Endothelial cell of umbilical vein (primary cell): ENCODE results near the gene C1QL4. TPM values are rescaled to one million over a fixed set of nuclear protein-coding genes. Genes with fewer than 3 reads are reported as not detected.
A peak's percentile ranks its signal among the peaks of the same experiment; 100 is the strongest.

Experiments
- BruUV-seq: library from RNA; stranded (reverse); fragments of 400-500 nt; replicated peaks from 2 replicates; lab custom pipeline; 2021; lab: Mats Ljungman, UMichigan
- CTCF ChIA-PET: fragments of 300-600, 350-600 bp; sonication (Branson Sonifier 250); formaldehyde crosslinking; loops from one replicate; lab custom pipeline; 2021; ENCODE audit warnings: antibody characterized with exemption, inconsistent platforms; lab: Charles Lee
- POLR2A ChIA-PET: fragments of 300-600, 350-600 bp; sonication (Branson Sonifier 250); formaldehyde crosslinking; loops from one replicate; lab custom pipeline; 2021; ENCODE audit warnings: antibody characterized with exemption, inconsistent platforms; lab: Charles Lee
- DNase-seq: peaks from one replicate; pipeline ENCODE4 v3.0.0-alpha.2; 2011; ENCODE audit warnings: low read depth, low spot score
- FAIRE-seq: peaks from 2 replicates; lab custom pipeline; 2011; peaks lifted over from hg19 to GRCh38; lab: Jason Lieb, UNC
- H2AFZ ChIP-seq: 2 replicates; pipeline ENCODE4 v1.6.0; 2012; ENCODE audit warnings: low read depth, low read length, control low read depth, inconsistent platforms
- H3K27ac ChIP-seq: 2 replicates; pipeline ENCODE4 v1.5.1; 2011; ENCODE audit warnings: low read depth, mild to moderate bottlenecking, control low read depth, low read length, moderate library complexity; ENCODE audit not compliant: insufficient read depth
- H3K27me3 ChIP-seq, 2 experiments: 2 replicates each; pipeline versions ENCODE4 v1.6.0 to v1.6.1; 2011; ENCODE audit warnings: low read length in 2 of 2, mixed read lengths in 1 of 2; ENCODE audit not compliant: control insufficient read depth in 2 of 2, insufficient read depth in 2 of 2
- H3K36me3 ChIP-seq, 2 experiments: 2 replicates in 1 of 2; 3 replicates in 1 of 2; pipeline ENCODE4 v1.5.1; 2011; ENCODE audit warnings: low read length in 2 of 2, mild to moderate bottlenecking in 1 of 2, moderate library complexity in 1 of 2; ENCODE audit not compliant: control insufficient read depth in 2 of 2, insufficient read depth in 2 of 2; ENCODE audit errors: extremely low read depth in 1 of 2
- H3K4me1 ChIP-seq: 3 replicates; pipeline ENCODE4 v1.5.1; 2011; ENCODE audit warnings: mild to moderate bottlenecking, low read length; ENCODE audit not compliant: control insufficient read depth, insufficient read depth; ENCODE audit errors: extremely low read depth
- H3K4me2 ChIP-seq: 2 replicates; pipeline ENCODE4 v1.6.1; 2011; ENCODE audit warnings: low read length, control low read depth, mixed read lengths; ENCODE audit not compliant: insufficient read depth
- H3K4me3 ChIP-seq, 3 experiments: fragments of 200-600 bp in 1 of 3; sonication (generic), shearing (Covaris generic) in 1 of 3; replicated peaks in 1 of 3; 2 replicates each; pipeline ENCODE4 v1.5.1; 2011 to 2016; ENCODE audit warnings: control low read depth in 3 of 3, low read length in 3 of 3, mild to moderate bottlenecking in 2 of 3, inconsistent platforms in 1 of 3, low read depth in 1 of 3, moderate library complexity in 1 of 3; ENCODE audit not compliant: insufficient read depth in 1 of 3
- H3K79me2 ChIP-seq: 2 replicates; pipeline ENCODE4 v1.6.0; 2012; ENCODE audit warnings: low read length, inconsistent platforms; ENCODE audit not compliant: control insufficient read depth, insufficient read depth
- H3K9ac ChIP-seq: replicated peaks from 2 replicates; pipeline ENCODE3; 2011; ENCODE audit warnings: low read length, control low read depth; ENCODE audit not compliant: insufficient read depth; ENCODE audit errors: extremely low read depth
- H3K9me1 ChIP-seq: replicated peaks from 3 replicates; pipeline ENCODE4 v1.6.0; 2011; ENCODE audit warnings: mild to moderate bottlenecking, low read length; ENCODE audit not compliant: control insufficient read depth, insufficient read depth; ENCODE audit errors: extremely low read depth
- H3K9me3 ChIP-seq: replicated peaks from 2 replicates; pipeline ENCODE4 v1.5.1; 2012; ENCODE audit warnings: low read length, inconsistent platforms; ENCODE audit not compliant: control insufficient read depth, insufficient read depth
- H4K20me1 ChIP-seq: replicated peaks from 2 replicates; pipeline ENCODE3; 2011; ENCODE audit warnings: mild to moderate bottlenecking, low read length; ENCODE audit not compliant: control insufficient read depth, insufficient read depth; ENCODE audit errors: extremely low read depth
- EZH2 ChIP-seq: IDR thresholded peaks from 2 replicates; pipeline ENCODE4 v1.6.1; 2012; ENCODE audit warnings: borderline replicate concordance, low read depth, mild to moderate bottlenecking, moderate library complexity, low read length, inconsistent platforms; ENCODE audit not compliant: severe bottlenecking
- FOS ChIP-seq: IDR thresholded peaks from 2 replicates; pipeline ENCODE4 v1.6.1; 2011; ENCODE audit warnings: mild to moderate bottlenecking, low read length, moderate library complexity, borderline replicate concordance; ENCODE audit not compliant: insufficient read depth
- GATA2 ChIP-seq: IDR thresholded peaks from 2 replicates; pipeline ENCODE4 v1.7.0; 2011; ENCODE audit warnings: low read depth, mild to moderate bottlenecking, moderate library complexity, mixed read lengths, low read length; ENCODE audit not compliant: insufficient read length, insufficient read depth
- JUN ChIP-seq: IDR thresholded peaks from 2 replicates; pipeline ENCODE4 v1.6.1; 2011; ENCODE audit warnings: borderline replicate concordance, low read depth; ENCODE audit not compliant: insufficient read length, insufficient read depth
- MYC ChIP-seq: IDR thresholded peaks from one replicate; pipeline ENCODE4 v1.6.1; 2011; ENCODE audit warnings: mild to moderate bottlenecking, low read depth, low read length
- POLR2A ChIP-seq: IDR thresholded peaks from 2 replicates; pipeline ENCODE4 v1.6.1; 2012; ENCODE audit warnings: low read depth, mild to moderate bottlenecking, control low read depth, low read length
- POLR2AphosphoS5 ChIP-seq: IDR thresholded peaks from 2 replicates; pipeline ENCODE4 v1.6.1; 2012; ENCODE audit warnings: low read depth, mild to moderate bottlenecking, control low read depth, low read length, moderate library complexity; ENCODE audit not compliant: insufficient read depth
- dilution Hi-C: fragments of 300-500 bp; cut with MboI; formaldehyde crosslinking; loops from one replicate; pipeline ENCODE4 v1.15.0; 2019; ENCODE audit warnings: low sequenced_read_pairs; ENCODE audit not compliant: extremely low pct_ligation_motif_present
- intact Hi-C: fragments of 100-400 bp; cut with micrococcal nuclease; formaldehyde crosslinking; loops from one replicate; pipeline ENCODE4 v1.10.0; 2022
- polyA plus RNA-seq, 4 experiments: library from polyadenylated mRNA; depleted of rRNA in 3 of 4; stranded (reverse) in 3 of 4; unstranded in 1 of 4; fragments of >200 nt; gene quantifications; 2 replicates each; pipeline versions ENCODE4 v1.2.1 to v1.2.3, GENCODE V29; 2011 to 2012; ENCODE audit warnings: missing spikeins in 1 of 4
- total RNA-seq: library from RNA; stranded (reverse); gene quantifications from 2 replicates; pipeline ENCODE4 v1.2.3, GENCODE V29; 2021
- TF ChIP-seq, protein P1 (sequence below), 2 donors: IDR thresholded peaks; 1 replicate in 1 of 2; 2 replicates in 1 of 2; pipeline ENCODE4 v1.5.1; 2011; ENCODE audit warnings: low read length in 2 of 2, mild to moderate bottlenecking in 2 of 2, moderate library complexity in 2 of 2, control low read depth in 1 of 2, inconsistent platforms in 1 of 2, low read depth in 1 of 2; ENCODE audit not compliant: insufficient read depth in 1 of 2; ENCODE audit errors: extremely low read depth in 1 of 2
- TF ChIP-seq, protein P2 (sequence below): IDR thresholded peaks from 2 replicates; pipeline ENCODE4 v1.6.1; 2011; ENCODE audit not compliant: insufficient read depth, insufficient read length

Gene C1QL4
- total and polyA plus RNA-seq, 2 donors (not counting 3 experiments of a cell fraction or from before 2014, with no cell fraction given): not detected

DNA sequence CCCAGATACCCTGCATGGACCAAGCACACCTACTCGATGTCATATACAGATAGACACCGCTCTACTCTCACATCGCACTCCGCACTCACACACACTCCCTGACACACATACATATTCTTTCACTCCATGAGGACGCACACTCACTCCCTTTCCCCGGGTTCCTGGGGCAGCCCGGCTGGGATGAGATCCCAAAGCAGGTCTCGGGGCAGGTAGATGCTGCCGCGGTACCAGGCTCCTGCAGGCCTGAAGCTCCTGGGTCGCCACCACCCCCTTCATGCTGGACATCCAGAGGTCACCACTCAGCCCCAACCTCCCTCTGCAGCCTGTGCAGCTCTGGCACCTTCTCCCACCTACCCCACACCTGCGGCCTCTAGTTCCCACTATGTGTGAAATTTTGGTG is 2.3 kb downstream of the C1QL4 start:
- peak; percentile 35 for TF ChIP-seq EZH2
- TF ChIP-seq, protein P1, sequence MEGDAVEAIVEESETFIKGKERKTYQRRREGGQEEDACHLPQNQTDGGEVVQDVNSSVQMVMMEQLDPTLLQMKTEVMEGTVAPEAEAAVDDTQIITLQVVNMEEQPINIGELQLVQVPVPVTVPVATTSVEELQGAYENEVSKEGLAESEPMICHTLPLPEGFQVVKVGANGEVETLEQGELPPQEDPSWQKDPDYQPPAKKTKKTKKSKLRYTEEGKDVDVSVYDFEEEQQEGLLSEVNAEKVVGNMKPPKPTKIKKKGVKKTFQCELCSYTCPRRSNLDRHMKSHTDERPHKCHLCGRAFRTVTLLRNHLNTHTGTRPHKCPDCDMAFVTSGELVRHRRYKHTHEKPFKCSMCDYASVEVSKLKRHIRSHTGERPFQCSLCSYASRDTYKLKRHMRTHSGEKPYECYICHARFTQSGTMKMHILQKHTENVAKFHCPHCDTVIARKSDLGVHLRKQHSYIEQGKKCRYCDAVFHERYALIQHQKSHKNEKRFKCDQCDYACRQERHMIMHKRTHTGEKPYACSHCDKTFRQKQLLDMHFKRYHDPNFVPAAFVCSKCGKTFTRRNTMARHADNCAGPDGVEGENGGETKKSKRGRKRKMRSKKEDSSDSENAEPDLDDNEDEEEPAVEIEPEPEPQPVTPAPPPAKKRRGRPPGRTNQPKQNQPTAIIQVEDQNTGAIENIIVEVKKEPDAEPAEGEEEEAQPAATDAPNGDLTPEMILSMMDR (IDR thresholded peaks at IDR 0.05; ENCODE audit: extremely low read depth in 1 of 2, insufficient read depth in 1 of 2, low read depth in 1 of 2, low read length in 2 of 2): no peak
- intact Hi-C loops: no loop called here
- no peak overlapping the region for H3K9ac ChIP-seq
- no peak for DNase-seq
- no peaks in the 10 kb centered on the region for H3K9me1 ChIP-seq
- no peaks in the 10 kb centered on the region for H3K9me3 ChIP-seq
- H3K4me2 ChIP-seq: no peak overlapping the region
- dilution Hi-C loops: no loop called here
- FAIRE-seq: no peak
- H3K27ac ChIP-seq: no peak overlapping the region
- H3K27me3 ChIP-seq: peaks cover 45 to 48% of the 10 kb centered on the region in 2 experiments
- no peaks in the 10 kb centered on the region for H4K20me1 ChIP-seq
- peaks cover 2% of the 10 kb centered on the region in 2 experiments for H3K36me3 ChIP-seq
- POLR2A ChIA-PET: no interaction called here
- CTCF ChIA-PET: interaction anchor here (1.2 to 9.0 kb wide), 4 partner anchors 15 to 246 kb away, joined by 5 to 280 read pairs (median 26); partner anchors contain the start of gene DNAJC22
- no peak overlapping the region for H3K4me3 ChIP-seq
- H3K4me1 ChIP-seq: no peaks in the 10 kb centered on the region
- H2AFZ ChIP-seq: no peak overlapping the region
- BruUV-seq: no TSS peak
- no peaks in the 10 kb centered on the region for H3K79me2 ChIP-seq

- CTCF ChIA-PET: interaction anchor here (1.2 to 9.0 kb wide), 6 partner anchors 8 to 247 kb away, joined by 5 to 280 read pairs (median 63); partner anchors contain the start of gene DNAJC22
- intact Hi-C loops: no loop called here
These were observed 2.8 kb downstream of the C1QL4 start for GRCh38 chr12:49334226-49334625.

More at GRCh38 chr12:49334226-49334625, 2.8 kb downstream of the C1QL4 start:
- Histone ChIP-seq H3K9ac (no peak overlapping the region), H3K9me3 (no peaks in the 10 kb centered on the region), H3K27me3 (peaks cover 44 to 48% of the 10 kb centered on the region in 2 experiments), H3K4me2 (no peak overlapping the region), H2AFZ (no peak overlapping the region), H3K79me2 (no peaks in the 10 kb centered on the region), H3K36me3 (peaks cover 3 to 4% of the 10 kb centered on the region in 2 experiments), H3K4me1 (no peaks in the 10 kb centered on the region), H3K4me3 (no peak overlapping the region), H3K9me1 (no peaks in the 10 kb centered on the region), H3K27ac (no peak overlapping the region), H4K20me1 (no peaks in the 10 kb centered on the region)
- no peak for TF ChIP-seq POLR2A
- no peak for TF ChIP-seq GATA2
- TF ChIP-seq JUN: no peak
- TF ChIP-seq, protein P1 (IDR thresholded peaks at IDR 0.05; ENCODE audit: extremely low read depth in 1 of 2, insufficient read depth in 1 of 2, low read depth in 1 of 2, low read length in 2 of 2): no peak
- TF ChIP-seq FOS: no peak
- no peak for TF ChIP-seq MYC
- TF ChIP-seq EZH2: no peak
- TF ChIP-seq, protein P2, sequence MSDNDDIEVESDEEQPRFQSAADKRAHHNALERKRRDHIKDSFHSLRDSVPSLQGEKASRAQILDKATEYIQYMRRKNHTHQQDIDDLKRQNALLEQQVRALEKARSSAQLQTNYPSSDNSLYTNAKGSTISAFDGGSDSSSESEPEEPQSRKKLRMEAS: no peak
- no peak for TF ChIP-seq POLR2AphosphoS5
- POLR2A ChIA-PET: no interaction called here
- no TSS peak for BruUV-seq
- DNase-seq (no peak), FAIRE-seq (no peak)
- dilution Hi-C loops: no loop called here
